ENCODE results near the gene COL5A1.

DNA sequence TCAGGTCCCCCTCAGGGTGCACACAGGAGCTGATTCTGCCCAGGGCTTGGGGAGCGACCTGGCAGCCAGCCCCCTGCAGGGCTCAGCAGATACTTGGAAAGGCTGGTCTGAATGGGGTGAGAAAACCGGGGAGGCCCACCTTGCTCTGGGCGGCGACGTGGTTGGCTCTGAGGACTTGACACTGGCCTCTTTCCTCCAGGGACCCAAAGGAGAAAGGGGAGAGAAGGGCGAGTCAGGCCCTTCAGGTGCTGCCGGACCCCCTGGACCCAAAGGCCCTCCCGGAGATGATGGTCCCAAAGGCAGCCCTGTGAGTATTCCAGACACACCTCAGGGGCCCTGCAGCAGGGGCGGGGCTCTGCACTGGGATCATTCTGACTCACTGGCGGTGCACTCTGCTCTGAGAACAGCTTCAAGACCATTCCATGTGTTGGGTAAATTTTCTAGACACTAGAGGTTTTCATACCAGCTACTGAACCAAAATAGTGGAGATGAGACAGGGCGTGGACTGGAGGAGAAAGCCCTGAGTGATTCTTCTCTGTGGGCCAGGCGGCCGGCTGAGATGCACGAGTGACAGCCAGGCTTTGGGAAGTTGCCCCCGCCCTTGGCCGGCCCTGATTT is 173.1 kb downstream of the COL5A1 start:
- TF ChIP-seq, protein P1, sequence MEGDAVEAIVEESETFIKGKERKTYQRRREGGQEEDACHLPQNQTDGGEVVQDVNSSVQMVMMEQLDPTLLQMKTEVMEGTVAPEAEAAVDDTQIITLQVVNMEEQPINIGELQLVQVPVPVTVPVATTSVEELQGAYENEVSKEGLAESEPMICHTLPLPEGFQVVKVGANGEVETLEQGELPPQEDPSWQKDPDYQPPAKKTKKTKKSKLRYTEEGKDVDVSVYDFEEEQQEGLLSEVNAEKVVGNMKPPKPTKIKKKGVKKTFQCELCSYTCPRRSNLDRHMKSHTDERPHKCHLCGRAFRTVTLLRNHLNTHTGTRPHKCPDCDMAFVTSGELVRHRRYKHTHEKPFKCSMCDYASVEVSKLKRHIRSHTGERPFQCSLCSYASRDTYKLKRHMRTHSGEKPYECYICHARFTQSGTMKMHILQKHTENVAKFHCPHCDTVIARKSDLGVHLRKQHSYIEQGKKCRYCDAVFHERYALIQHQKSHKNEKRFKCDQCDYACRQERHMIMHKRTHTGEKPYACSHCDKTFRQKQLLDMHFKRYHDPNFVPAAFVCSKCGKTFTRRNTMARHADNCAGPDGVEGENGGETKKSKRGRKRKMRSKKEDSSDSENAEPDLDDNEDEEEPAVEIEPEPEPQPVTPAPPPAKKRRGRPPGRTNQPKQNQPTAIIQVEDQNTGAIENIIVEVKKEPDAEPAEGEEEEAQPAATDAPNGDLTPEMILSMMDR (conservative IDR thresholded peaks at IDR 0.05; ENCODE audit: low read depth in 2 of 2): no peak
- TF ChIP-seq, protein P2, sequence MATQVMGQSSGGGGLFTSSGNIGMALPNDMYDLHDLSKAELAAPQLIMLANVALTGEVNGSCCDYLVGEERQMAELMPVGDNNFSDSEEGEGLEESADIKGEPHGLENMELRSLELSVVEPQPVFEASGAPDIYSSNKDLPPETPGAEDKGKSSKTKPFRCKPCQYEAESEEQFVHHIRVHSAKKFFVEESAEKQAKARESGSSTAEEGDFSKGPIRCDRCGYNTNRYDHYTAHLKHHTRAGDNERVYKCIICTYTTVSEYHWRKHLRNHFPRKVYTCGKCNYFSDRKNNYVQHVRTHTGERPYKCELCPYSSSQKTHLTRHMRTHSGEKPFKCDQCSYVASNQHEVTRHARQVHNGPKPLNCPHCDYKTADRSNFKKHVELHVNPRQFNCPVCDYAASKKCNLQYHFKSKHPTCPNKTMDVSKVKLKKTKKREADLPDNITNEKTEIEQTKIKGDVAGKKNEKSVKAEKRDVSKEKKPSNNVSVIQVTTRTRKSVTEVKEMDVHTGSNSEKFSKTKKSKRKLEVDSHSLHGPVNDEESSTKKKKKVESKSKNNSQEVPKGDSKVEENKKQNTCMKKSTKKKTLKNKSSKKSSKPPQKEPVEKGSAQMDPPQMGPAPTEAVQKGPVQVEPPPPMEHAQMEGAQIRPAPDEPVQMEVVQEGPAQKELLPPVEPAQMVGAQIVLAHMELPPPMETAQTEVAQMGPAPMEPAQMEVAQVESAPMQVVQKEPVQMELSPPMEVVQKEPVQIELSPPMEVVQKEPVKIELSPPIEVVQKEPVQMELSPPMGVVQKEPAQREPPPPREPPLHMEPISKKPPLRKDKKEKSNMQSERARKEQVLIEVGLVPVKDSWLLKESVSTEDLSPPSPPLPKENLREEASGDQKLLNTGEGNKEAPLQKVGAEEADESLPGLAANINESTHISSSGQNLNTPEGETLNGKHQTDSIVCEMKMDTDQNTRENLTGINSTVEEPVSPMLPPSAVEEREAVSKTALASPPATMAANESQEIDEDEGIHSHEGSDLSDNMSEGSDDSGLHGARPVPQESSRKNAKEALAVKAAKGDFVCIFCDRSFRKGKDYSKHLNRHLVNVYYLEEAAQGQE (IDR thresholded peaks at IDR 0.05; ENCODE audit: unreplicated experiment): no peak
- TF ChIP-seq EZH2phosphoT487 (IDR thresholded peaks at IDR 0.05; ENCODE audit: unreplicated experiment) (no peak), NANOG (IDR thresholded peaks at IDR 0.05; ENCODE audit: borderline replicate concordance) (no peak), ZNF331 (CRISPR knock-in tag; IDR thresholded peaks at IDR 0.05; ENCODE audit: low read depth) (no peak), ZNF114 (CRISPR knock-in tag; IDR thresholded peaks at IDR 0.05) (no peak), JUNB (IDR thresholded peaks at IDR 0.05; ENCODE audit: unreplicated experiment) (no peak), POLR2AphosphoS5 (IDR thresholded peaks at IDR 0.05; ENCODE audit: low read depth) (no peak), EZH2 (IDR thresholded peaks at IDR 0.05; ENCODE audit: low read depth, unreplicated experiment) (no peak), CREB1 (CRISPR knock-in tag; IDR thresholded peaks at IDR 0.05; ENCODE audit: low read depth) (no peak), STAT1 (IDR thresholded peaks at IDR 0.05; ENCODE audit: unreplicated experiment) (no peak)
- TF ChIP-seq, protein P3, sequence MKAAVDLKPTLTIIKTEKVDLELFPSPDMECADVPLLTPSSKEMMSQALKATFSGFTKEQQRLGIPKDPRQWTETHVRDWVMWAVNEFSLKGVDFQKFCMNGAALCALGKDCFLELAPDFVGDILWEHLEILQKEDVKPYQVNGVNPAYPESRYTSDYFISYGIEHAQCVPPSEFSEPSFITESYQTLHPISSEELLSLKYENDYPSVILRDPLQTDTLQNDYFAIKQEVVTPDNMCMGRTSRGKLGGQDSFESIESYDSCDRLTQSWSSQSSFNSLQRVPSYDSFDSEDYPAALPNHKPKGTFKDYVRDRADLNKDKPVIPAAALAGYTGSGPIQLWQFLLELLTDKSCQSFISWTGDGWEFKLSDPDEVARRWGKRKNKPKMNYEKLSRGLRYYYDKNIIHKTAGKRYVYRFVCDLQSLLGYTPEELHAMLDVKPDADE (IDR thresholded peaks at IDR 0.05): no peak
- TF ChIP-seq, protein P4, sequence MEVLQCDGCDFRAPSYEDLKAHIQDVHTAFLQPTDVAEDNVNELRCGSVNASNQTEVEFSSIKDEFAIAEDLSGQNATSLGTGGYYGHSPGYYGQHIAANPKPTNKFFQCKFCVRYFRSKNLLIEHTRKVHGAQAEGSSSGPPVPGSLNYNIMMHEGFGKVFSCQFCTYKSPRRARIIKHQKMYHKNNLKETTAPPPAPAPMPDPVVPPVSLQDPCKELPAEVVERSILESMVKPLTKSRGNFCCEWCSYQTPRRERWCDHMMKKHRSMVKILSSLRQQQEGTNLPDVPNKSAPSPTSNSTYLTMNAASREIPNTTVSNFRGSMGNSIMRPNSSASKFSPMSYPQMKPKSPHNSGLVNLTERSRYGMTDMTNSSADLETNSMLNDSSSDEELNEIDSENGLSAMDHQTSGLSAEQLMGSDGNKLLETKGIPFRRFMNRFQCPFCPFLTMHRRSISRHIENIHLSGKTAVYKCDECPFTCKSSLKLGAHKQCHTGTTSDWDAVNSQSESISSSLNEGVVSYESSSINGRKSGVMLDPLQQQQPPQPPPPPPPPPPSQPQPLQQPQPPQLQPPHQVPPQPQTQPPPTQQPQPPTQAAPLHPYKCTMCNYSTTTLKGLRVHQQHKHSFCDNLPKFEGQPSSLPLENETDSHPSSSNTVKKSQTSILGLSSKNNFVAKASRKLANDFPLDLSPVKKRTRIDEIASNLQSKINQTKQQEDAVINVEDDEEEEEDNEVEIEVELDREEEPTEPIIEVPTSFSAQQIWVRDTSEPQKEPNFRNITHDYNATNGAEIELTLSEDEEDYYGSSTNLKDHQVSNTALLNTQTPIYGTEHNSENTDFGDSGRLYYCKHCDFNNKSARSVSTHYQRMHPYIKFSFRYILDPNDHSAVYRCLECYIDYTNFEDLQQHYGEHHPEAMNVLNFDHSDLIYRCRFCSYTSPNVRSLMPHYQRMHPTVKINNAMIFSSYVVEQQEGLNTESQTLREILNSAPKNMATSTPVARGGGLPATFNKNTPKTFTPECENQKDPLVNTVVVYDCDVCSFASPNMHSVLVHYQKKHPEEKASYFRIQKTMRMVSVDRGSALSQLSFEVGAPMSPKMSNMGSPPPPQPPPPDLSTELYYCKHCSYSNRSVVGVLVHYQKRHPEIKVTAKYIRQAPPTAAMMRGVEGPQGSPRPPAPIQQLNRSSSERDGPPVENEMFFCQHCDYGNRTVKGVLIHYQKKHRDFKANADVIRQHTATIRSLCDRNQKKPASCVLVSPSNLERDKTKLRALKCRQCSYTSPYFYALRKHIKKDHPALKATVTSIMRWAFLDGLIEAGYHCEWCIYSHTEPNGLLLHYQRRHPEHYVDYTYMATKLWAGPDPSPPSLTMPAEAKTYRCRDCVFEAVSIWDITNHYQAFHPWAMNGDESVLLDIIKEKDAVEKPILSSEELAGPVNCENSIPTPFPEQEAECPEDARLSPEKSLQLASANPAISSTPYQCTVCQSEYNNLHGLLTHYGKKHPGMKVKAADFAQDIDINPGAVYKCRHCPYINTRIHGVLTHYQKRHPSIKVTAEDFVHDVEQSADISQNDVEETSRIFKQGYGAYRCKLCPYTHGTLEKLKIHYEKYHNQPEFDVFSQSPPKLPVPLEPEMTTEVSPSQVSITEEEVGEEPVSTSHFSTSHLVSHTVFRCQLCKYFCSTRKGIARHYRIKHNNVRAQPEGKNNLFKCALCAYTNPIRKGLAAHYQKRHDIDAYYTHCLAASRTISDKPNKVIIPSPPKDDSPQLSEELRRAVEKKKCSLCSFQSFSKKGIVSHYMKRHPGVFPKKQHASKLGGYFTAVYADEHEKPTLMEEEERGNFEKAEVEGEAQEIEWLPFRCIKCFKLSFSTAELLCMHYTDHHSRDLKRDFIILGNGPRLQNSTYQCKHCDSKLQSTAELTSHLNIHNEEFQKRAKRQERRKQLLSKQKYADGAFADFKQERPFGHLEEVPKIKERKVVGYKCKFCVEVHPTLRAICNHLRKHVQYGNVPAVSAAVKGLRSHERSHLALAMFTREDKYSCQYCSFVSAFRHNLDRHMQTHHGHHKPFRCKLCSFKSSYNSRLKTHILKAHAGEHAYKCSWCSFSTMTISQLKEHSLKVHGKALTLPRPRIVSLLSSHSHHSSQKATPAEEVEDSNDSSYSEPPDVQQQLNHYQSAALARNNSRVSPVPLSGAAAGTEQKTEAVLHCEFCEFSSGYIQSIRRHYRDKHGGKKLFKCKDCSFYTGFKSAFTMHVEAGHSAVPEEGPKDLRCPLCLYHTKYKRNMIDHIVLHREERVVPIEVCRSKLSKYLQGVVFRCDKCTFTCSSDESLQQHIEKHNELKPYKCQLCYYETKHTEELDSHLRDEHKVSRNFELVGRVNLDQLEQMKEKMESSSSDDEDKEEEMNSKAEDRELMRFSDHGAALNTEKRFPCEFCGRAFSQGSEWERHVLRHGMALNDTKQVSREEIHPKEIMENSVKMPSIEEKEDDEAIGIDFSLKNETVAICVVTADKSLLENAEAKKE (CRISPR knock-in tag; IDR thresholded peaks at IDR 0.05): no peak

Data from GM23338 (cell line).